BE2C (cell line): Measurements from ENCODE around the gene ADAM11.

ENCODE experiments used
- DNase-seq: peaks from one replicate; pipeline ENCODE4 v3.0.0-alpha.2; 2020
- H3K27me3 ChIP-seq: fragments of 250-450 bp; sonication (Bioruptor Pico); 2 replicates; pipeline ENCODE4 v1.5.1; 2020; ENCODE audit warnings: mild to moderate bottlenecking
- H3K36me3 ChIP-seq: fragments of 250-450 bp; sonication (Bioruptor Pico); 2 replicates; pipeline ENCODE4 v1.5.1; 2020; ENCODE audit warnings: mild to moderate bottlenecking
- H3K4me1 ChIP-seq: fragments of 250-450 bp; sonication (Bioruptor Pico); 2 replicates; pipeline ENCODE4 v1.5.1; 2020
- H3K4me3 ChIP-seq: 2 replicates; pipeline ENCODE4 v1.5.1; 2011; ENCODE audit warnings: low read depth, low read length
- H3K9me3 ChIP-seq: fragments of 250-450 bp; sonication (Bioruptor Pico); 2 replicates; pipeline ENCODE4 v1.5.1; 2020
- TF ChIP-seq, protein P1 (sequence below): IDR thresholded peaks from 2 replicates; pipeline ENCODE4 v1.5.1; 2012; ENCODE audit warnings: mild to moderate bottlenecking, low read depth, low read length

The ADAM11 gene

DNA sequence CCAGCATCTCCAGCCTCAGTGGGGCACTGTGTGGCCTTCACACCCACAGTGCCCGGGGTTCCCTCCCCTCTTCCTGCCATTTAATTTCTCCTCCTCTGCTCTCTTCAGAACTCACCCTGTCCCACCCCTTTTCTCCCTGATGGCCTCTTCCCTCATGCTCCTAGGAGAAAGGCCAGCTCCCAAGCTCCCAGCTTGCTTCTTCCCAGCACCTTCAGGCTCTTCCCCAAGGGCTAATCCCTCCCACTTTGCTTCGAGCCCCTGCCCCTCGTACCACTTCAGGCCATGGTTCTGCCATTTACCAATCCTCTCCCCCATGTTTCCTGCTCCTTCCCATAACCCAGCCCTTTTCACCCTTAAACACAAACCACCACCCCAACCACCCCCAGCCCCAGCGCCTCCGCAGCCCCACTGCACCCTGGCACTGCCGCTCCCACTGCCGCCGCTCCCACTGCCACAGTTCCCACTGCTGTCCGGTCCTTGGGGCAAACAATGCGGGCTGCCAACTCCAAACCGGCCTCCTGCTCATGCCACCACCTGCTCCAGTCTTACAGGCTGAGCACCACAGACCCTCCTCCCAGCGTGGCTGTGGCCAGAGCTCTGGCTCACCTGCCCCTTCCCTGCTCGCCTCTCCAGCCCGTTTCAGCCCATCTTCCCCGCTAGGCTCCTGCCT lies 28.6 kb downstream of the ADAM11 start:
- Histone ChIP-seq H3K4me3 (no peak overlapping the region), H3K9me3 (no peaks in the 10 kb centered on the region), H3K27me3 (no peaks in the 10 kb centered on the region), H3K36me3 (no peaks in the 10 kb centered on the region), H3K4me1 (no peaks in the 10 kb centered on the region)
- DNase-seq, result no peak
- TF ChIP-seq, protein P1, sequence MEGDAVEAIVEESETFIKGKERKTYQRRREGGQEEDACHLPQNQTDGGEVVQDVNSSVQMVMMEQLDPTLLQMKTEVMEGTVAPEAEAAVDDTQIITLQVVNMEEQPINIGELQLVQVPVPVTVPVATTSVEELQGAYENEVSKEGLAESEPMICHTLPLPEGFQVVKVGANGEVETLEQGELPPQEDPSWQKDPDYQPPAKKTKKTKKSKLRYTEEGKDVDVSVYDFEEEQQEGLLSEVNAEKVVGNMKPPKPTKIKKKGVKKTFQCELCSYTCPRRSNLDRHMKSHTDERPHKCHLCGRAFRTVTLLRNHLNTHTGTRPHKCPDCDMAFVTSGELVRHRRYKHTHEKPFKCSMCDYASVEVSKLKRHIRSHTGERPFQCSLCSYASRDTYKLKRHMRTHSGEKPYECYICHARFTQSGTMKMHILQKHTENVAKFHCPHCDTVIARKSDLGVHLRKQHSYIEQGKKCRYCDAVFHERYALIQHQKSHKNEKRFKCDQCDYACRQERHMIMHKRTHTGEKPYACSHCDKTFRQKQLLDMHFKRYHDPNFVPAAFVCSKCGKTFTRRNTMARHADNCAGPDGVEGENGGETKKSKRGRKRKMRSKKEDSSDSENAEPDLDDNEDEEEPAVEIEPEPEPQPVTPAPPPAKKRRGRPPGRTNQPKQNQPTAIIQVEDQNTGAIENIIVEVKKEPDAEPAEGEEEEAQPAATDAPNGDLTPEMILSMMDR, result no peak

DNA sequence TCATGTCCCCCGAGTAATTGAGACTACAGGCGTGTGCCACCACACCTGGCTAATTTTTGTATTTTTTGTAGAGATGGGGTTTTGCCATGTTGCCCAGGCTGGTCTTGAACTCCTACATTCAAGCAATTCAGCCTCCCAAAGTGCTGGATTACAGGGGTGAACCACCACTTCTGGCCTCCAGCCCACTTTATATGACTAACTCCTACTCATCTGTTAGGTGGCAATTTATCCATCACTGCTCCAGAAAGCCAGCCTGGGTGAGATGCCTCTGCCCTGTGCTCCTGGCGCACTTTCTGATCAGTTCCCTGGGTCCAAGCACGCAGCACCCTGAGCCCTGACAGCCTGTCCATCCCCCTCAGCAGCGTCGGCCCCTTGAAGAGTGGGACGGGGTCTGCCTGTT lies 29.4 kb downstream of the ADAM11 start:
- TF ChIP-seq, protein P1, result no peak
- no peak for DNase-seq
- Histone ChIP-seq H3K36me3 (no peaks in the 10 kb centered on the region), H3K27me3 (no peaks in the 10 kb centered on the region), H3K9me3 (no peaks in the 10 kb centered on the region), H3K4me1 (no peaks in the 10 kb centered on the region), H3K4me3 (no peak overlapping the region)

DNA sequence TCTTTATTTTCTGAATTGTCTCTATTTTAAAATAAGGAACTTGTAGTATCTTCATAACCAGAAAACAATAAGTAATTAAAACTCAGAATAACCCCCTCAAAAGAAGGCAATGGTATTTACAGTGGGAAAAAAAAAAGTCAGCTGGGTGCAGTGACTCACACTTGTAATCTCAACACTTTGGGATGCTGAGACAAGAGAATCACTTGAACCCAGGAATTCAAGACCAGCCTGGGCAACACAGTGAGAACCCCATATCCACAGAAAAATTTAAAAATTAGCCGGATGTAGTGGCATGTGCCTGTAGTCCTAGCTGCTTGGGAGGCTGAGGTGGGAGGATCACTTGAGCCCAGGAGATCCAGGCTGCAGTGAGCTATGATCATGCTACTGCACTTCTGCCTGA lies 33.5 kb downstream of the ADAM11 start:
- TF ChIP-seq, protein P1, result no peak
- Histone ChIP-seq H3K9me3 (no peaks in the 10 kb centered on the region), H3K4me3 (no peak overlapping the region), H3K36me3 (no peaks in the 10 kb centered on the region), H3K27me3 (no peaks in the 10 kb centered on the region), H3K4me1 (no peaks in the 10 kb centered on the region)
- DNase-seq, result no peak

- H3K4me3 ChIP-seq, result no peak overlapping the region
Observed at GRCh38 chr17:44793885-44794842, 35.4 kb downstream of the ADAM11 start.

DNA sequence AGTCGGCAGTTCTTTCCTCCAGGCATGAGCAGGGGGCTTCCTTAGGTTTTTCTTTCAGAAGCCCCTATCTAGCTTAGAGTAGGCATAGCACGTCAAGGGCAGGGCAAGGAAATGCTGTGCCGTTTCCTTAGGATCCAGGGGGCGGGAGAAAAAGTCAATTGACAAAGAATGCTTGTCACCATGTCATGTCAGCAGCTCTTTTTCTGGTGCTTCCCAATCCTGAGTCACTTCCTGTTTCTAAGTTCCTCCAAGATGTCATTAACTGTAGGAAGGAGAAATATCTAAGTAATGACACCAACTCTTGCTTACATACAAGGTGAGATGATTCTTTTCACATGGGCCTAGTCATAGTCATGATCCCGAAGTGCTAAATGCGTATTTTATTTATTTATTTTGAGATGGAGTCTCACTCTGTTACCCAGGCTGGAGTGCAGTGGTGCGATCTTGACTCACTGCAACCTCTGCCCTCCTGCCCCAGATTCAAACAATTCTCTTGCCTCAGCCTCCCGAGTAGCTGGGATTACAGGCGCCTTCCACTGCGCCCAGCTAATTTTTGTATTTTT lies 36.1 kb downstream of the ADAM11 start:
- no peaks in the 10 kb centered on the region for H3K27me3 ChIP-seq
- H3K4me3 ChIP-seq, result no peak overlapping the region
- H3K4me1 ChIP-seq, result no peaks in the 10 kb centered on the region
- TF ChIP-seq, protein P1, result no peak
- no peak for DNase-seq
- 0 out of 2 replicates have a peak, but pooled peaks cover 4% of the 10 kb centered on the region for H3K36me3 ChIP-seq
- H3K9me3 ChIP-seq, result no peaks in the 10 kb centered on the region

More at GRCh38 chr17:44793885-44794842, 35.4 kb downstream of the ADAM11 start:
- no peaks in the 10 kb centered on the region for H3K9me3 ChIP-seq
- TF ChIP-seq, protein P1, result no peak
- no peak for DNase-seq
- H3K4me1 ChIP-seq, result no peaks in the 10 kb centered on the region
- H3K36me3 ChIP-seq, result 0 out of 2 replicates have a peak, but pooled peaks cover 4% of the 10 kb centered on the region
- H3K27me3 ChIP-seq, result no peaks in the 10 kb centered on the region
